Upper lobe of right lung (tissue), 1 donor: ENCODE results near the gene CHST8. TPM values are rescaled to one million over a fixed set of nuclear protein-coding genes. Genes with fewer than 3 reads are reported as not detected.

Source experiments
- ATAC-seq: fragments of 200-7000 bp; cut with Tn5 transposase; one replicate; pipeline ENCODE4 v1.9.1; 2020; ENCODE audit warnings: mild to moderate bottlenecking, moderate library complexity
- DNase-seq: peaks from one replicate; pipeline ENCODE4 v3.0.0-alpha.2; 2020
- H3K27ac ChIP-seq: fragments of 200-600 bp; one replicate; pipeline ENCODE4 v1.8.0; 2022
- H3K27me3 ChIP-seq: fragments of 200-600 bp; one replicate; pipeline ENCODE4 v1.8.0; 2022; ENCODE audit warnings: mild to moderate bottlenecking
- H3K36me3 ChIP-seq: fragments of 200-600 bp; one replicate; pipeline ENCODE4 v1.8.0; 2022
- H3K4me1 ChIP-seq: fragments of 200-600 bp; one replicate; pipeline ENCODE4 v1.8.0; 2022
- H3K4me3 ChIP-seq: fragments of 200-600 bp; one replicate; pipeline ENCODE4 v1.8.0; 2022; ENCODE audit warnings: mild to moderate bottlenecking
- H3K9me3 ChIP-seq: fragments of 200-600 bp; one replicate; pipeline ENCODE4 v1.8.0; 2022
- CTCF ChIP-seq: fragments of 200-600 bp; IDR thresholded peaks from one replicate; pipeline ENCODE4 v1.8.0; 2022; ENCODE audit warnings: antibody characterized with exemption
- intact Hi-C: fragments of 100-400 bp; cut with DNase I; formaldehyde crosslinking; loops from one replicate; pipeline ENCODE4 v1.11.0; 2022
- total RNA-seq: library from RNA; stranded (reverse); fragmentation: NEBNext Ultra II Directional; extraction: Animal tissue kit (Norgen Biotek cat#: 25700); gene quantifications from one replicate; pipeline ENCODE4 v1.2.1, GENCODE V29; 2021
- donor health status: DM: no; HTN: yes; CAD: no; lungs with severe emphysema.

CHST8 gene
- total RNA-seq, 1 donor from 2014 or later, result 0.64 TPM

GRCh38 chr19:33630880-33631608, 9.3 kb downstream of the CHST8 start:
- Histone ChIP-seq H3K27ac (no peak overlapping the region), H3K27me3 (peaks cover 13% of the 10 kb centered on the region), H3K4me3 (no peak overlapping the region), H3K4me1 (no peaks in the 10 kb centered on the region), H3K9me3 (no peaks in the 10 kb centered on the region), H3K36me3 (no peaks in the 10 kb centered on the region)
- DNase-seq (peak; percentile 31), ATAC-seq (no peak)
- intact Hi-C loops, result no loop called here
- TF ChIP-seq CTCF, result no peak

GRCh38 chr19:33631609-33631973, 9.8 kb downstream of the CHST8 start:
- DNase-seq (peak; percentile 57), ATAC-seq (no peak)
- Histone ChIP-seq H3K4me1 (no peaks in the 10 kb centered on the region), H3K36me3 (no peaks in the 10 kb centered on the region), H3K4me3 (no peak overlapping the region), H3K9me3 (no peaks in the 10 kb centered on the region), H3K27ac (no peak overlapping the region), H3K27me3 (peaks cover 11% of the 10 kb centered on the region)
- TF ChIP-seq CTCF, result no peak
- intact Hi-C loops, result no loop called here

- no peak for TF ChIP-seq CTCF
- Histone ChIP-seq H3K36me3 (no peaks in the 10 kb centered on the region), H3K4me1 (no peaks in the 10 kb centered on the region), H3K27me3 (peaks cover 11% of the 10 kb centered on the region), H3K9me3 (no peaks in the 10 kb centered on the region), H3K27ac (no peak overlapping the region), H3K4me3 (no peak overlapping the region)
- ATAC-seq (no peak), DNase-seq (peak; percentile 40)
- intact Hi-C loops, result no loop called here
These were observed 12.8 kb downstream of the CHST8 start for GRCh38 chr19:33634361-33635091.

GRCh38 chr19:33638167-33639034, 16.6 kb downstream of the CHST8 start:
- intact Hi-C loops, result no loop called here

More at GRCh38 chr19:33638167-33639034, 16.6 kb downstream of the CHST8 start:
- ATAC-seq (no peak), DNase-seq (peak; percentile 11)
- Histone ChIP-seq H3K4me1 (no peaks in the 10 kb centered on the region), H3K27ac (no peak overlapping the region), H3K36me3 (no peaks in the 10 kb centered on the region), H3K27me3 (peaks cover 25% of the 10 kb centered on the region), H3K4me3 (no peak overlapping the region), H3K9me3 (no peaks in the 10 kb centered on the region)
- no peak for TF ChIP-seq CTCF
